SK-N-SH (cell line): ENCODE results near the gene DPEP2.

ENCODE experiments used
- POLR2AphosphoS5 ChIP-seq: IDR thresholded peaks from 2 replicates; pipeline ENCODE4 v1.6.1; 2012; ENCODE audit warnings: low read depth, low read length
- RAD21 ChIP-seq: IDR thresholded peaks from 2 replicates; pipeline ENCODE4 v1.6.1; 2012; ENCODE audit warnings: mild to moderate bottlenecking, low read length
- SIN3A ChIP-seq: IDR thresholded peaks from 2 replicates; pipeline ENCODE4 v1.6.1; 2012; ENCODE audit warnings: low read depth, mild to moderate bottlenecking, low read length, moderate library complexity, borderline replicate concordance
- SMC3 ChIP-seq: IDR thresholded peaks from 2 replicates; pipeline ENCODE4 v1.6.1; 2012; ENCODE audit warnings: low read depth, low read length, improper control_type of control experiment
- TF ChIP-seq, protein P1 (sequence below): fragments of 200-600 bp; sonication (generic); IDR thresholded peaks from 2 replicates; pipeline ENCODE4 v1.6.1; 2017; ENCODE audit warnings: antibody characterized with exemption, mild to moderate bottlenecking, moderate library complexity
- TF ChIP-seq, protein P2 (sequence below): IDR thresholded peaks from 2 replicates; pipeline ENCODE4 v1.4.0; 2012; ENCODE audit warnings: low read depth

DNA sequence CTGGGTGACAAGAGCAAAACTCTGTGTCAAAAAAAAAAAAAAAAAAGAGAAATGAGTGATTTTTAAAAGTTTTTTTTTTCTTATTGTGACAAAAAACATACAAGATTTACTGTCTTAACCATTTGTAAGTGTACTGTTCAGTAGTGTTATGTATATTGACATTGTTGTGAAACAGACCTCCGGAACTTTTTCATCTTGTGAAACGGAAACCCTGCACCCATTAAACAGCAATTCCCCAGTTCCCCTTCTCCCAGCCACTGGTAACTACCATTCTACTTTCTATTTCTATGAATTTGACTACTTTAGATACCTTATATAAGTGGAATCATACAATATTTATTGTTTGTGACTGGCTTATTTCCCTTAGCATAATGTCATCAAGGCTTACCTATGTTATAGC is 42.5 kb upstream of the DPEP2 start:
- TF ChIP-seq, protein P1, sequence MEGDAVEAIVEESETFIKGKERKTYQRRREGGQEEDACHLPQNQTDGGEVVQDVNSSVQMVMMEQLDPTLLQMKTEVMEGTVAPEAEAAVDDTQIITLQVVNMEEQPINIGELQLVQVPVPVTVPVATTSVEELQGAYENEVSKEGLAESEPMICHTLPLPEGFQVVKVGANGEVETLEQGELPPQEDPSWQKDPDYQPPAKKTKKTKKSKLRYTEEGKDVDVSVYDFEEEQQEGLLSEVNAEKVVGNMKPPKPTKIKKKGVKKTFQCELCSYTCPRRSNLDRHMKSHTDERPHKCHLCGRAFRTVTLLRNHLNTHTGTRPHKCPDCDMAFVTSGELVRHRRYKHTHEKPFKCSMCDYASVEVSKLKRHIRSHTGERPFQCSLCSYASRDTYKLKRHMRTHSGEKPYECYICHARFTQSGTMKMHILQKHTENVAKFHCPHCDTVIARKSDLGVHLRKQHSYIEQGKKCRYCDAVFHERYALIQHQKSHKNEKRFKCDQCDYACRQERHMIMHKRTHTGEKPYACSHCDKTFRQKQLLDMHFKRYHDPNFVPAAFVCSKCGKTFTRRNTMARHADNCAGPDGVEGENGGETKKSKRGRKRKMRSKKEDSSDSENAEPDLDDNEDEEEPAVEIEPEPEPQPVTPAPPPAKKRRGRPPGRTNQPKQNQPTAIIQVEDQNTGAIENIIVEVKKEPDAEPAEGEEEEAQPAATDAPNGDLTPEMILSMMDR = no peak
- TF ChIP-seq, protein P2, sequence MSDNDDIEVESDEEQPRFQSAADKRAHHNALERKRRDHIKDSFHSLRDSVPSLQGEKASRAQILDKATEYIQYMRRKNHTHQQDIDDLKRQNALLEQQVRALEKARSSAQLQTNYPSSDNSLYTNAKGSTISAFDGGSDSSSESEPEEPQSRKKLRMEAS = no peak
- TF ChIP-seq SMC3 (no peak), POLR2AphosphoS5 (no peak), RAD21 (no peak), SIN3A (no peak)
